HG02678 (cell line): Measurements from ENCODE around the gene AKAP13.

ENCODE experiments used
- ATAC-seq: cut with Tn5 transposase; IDR thresholded peaks from one replicate; pipeline ENCODE4 v1.9.1; 2021; ENCODE audit warnings: mild to moderate bottlenecking, moderate library complexity; ENCODE audit not compliant: unreplicated experiment

Gene AKAP13

GRCh38 chr15:85404918-85405866 is 24.8 kb downstream of the AKAP13 start:
- no peak for ATAC-seq

GRCh38 chr15:85406916-85407315 is 26.5 kb downstream of the AKAP13 start:
- ATAC-seq, result no peak

- peak; percentile 44 for ATAC-seq
Observed at GRCh38 chr15:85407421-85408269, 27.2 kb downstream of the AKAP13 start.

- ATAC-seq, result peak; percentile 57
Observed at GRCh38 chr15:85408270-85408746, 27.9 kb downstream of the AKAP13 start.

- no peak for ATAC-seq
Observed at GRCh38 chr15:85412066-85412465, 31.7 kb downstream of the AKAP13 start.

- peak; percentile 98 for ATAC-seq
Observed at GRCh38 chr15:85412956-85413854, 32.8 kb downstream of the AKAP13 start.

- ATAC-seq, result no peak
Observed at GRCh38 chr15:85414037-85414436, 33.6 kb downstream of the AKAP13 start.

- no peak for ATAC-seq
Observed at GRCh38 chr15:85414495-85414894, 34.1 kb downstream of the AKAP13 start.

- no peak for ATAC-seq
Observed at GRCh38 chr15:85414991-85415390, 34.6 kb downstream of the AKAP13 start.

GRCh38 chr15:85415783-85416182 is 35.4 kb downstream of the AKAP13 start:
- no peak for ATAC-seq

- ATAC-seq, result no peak
Observed at GRCh38 chr15:85417276-85417675, 36.9 kb downstream of the AKAP13 start.

- ATAC-seq, result no peak
Observed at GRCh38 chr15:85419161-85419560, 38.8 kb downstream of the AKAP13 start.

- ATAC-seq, result no peak
Observed at GRCh38 chr15:85421116-85421925, 40.9 kb downstream of the AKAP13 start.

GRCh38 chr15:85422607-85423006 is 42.2 kb downstream of the AKAP13 start:
- ATAC-seq, result no peak

GRCh38 chr15:85423256-85423655 is 42.9 kb downstream of the AKAP13 start:
- no peak for ATAC-seq

GRCh38 chr15:85424154-85424553 is 43.8 kb downstream of the AKAP13 start:
- no peak for ATAC-seq

GRCh38 chr15:85426481-85426880 is 46.1 kb downstream of the AKAP13 start:
- no peak for ATAC-seq

- no peak for ATAC-seq
Observed at GRCh38 chr15:85427286-85428028, 47.1 kb downstream of the AKAP13 start.

GRCh38 chr15:85429522-85429921 is 49.1 kb downstream of the AKAP13 start:
- ATAC-seq, result no peak
